Stimulated activated CD4-positive, alpha-beta T cell treated with anti-CD3 and anti-CD28 coated beads, Interleukin-15, amount 100 ng/mL, for 24 hours (primary cell): Measurements from ENCODE around the gene SCMH1.

Experiments used
- DNase-seq: peaks from one replicate; pipeline ENCODE4 v3.0.0-alpha.2; 2020

SCMH1 gene

DNA sequence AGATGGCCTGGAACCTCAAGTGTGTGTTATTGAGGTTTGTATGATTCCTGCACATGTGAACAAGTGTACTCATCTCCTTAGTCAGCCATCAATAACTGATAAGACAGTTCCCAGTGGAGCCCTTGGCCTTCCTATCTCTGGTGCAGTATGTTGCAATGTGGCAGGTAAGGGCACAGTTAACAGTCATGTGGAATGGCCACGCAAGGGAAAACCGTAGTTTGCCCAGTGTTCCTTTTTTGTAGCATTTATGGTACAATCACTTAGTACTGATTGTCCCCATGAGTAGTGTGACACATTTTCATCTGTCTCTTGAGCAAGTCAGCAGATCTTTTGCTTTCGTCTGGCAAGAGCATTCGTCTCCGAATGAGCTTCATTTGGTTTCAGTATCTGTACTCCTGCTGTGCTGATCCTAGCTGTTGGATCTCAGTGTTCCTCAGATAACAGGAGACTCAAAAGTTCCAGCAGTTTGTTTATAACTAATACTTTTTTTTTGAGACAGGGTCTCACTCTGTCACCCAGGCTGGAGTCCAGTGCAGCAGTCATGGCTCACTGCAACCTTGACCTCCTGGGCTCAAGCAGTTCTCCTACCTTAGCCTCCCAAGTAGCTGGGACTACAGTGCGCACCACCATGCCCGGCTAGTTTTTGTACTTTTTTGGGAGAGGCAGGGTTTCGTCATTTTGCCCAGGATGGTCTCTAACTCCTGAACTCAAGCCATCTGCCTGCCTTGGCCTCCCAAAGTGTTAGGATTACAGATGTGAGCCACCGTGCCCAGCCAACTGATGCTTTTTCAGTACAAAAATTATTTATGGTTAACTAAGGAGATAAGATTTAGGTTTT lies 254.4 kb downstream of the SCMH1 start:
- DNase-seq: no peak

DNA sequence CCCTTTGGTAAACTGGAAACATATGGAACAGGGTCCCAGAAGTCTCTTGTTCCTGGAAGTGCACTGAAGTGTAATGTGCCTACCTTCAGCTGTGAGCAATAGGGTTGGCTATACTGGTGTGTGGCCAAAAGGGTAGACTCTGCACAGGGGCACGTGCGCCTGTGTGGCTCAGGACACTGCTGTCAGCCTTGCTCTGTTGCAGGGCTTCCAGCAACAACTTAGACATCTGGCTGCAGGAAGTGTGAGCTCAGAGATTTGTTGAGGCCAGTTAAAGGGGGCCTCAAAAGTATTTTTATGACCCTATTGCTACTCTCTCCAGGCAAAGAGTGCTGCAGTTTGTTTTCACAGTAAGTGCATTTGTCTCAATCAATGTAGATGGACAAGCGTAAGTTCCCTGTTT lies 255.2 kb downstream of the SCMH1 start:
- no peak for DNase-seq

DNA sequence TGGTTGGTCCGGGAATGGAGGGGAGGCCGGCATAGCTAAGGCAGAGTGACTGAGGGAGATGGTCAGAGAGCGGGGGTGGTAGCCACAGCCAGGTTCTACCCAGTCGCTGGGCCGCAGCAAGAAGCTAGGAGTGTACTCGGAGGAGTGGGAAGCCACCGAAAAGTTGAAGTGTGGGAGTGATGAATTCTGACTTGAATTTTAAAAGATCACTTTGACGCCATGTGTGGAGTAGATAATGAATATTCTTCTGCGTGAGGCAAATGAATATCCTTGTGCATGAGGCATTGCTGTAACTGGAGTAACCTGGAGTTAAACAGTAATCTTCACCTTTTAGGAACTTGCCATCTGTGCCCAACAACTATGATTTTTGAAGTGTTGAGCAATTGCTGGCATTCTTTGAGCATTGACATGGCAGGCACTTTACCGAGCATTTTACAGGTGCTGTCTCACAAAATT lies 255.8 kb downstream of the SCMH1 start:
- no peak for DNase-seq

DNA sequence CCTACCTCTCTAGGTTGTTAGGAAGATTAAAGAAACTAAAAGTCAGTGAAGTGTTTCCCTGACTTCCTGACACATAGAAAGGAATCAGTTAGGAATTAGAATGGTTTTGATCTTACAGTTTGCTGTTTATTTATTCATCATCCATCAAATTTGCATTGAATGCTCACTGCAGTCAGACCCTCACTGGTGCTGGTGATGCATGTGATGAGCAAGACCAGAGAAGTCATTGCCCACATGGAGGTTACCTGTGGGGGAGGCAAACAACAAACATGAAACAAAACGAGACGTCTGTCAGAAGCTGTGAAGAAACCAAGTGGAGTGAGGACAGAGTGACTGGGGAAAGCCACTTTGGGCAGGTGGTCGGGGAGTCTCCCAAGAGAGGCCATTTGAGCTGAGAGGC lies 256.2 kb downstream of the SCMH1 start:
- no peak for DNase-seq

DNA sequence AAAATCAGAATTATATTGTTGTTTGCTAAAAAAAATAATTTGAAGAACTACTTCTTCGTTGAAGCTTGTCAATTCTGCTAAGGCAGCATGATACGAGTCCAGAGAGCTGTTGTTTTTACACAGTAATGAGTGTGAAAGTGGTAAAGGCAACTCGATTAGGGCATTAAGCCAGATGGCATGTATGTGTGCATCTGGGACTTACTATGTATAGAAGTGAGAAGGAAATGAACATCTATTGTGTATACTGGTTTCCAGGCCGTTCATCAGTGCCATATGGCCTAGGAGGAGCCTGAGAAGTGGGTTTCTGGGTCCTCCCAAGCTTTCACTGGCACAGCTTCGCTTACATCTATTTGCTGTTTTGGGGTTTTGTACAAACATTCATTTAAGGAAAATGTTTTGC lies 256.9 kb downstream of the SCMH1 start:
- DNase-seq: no peak

DNA sequence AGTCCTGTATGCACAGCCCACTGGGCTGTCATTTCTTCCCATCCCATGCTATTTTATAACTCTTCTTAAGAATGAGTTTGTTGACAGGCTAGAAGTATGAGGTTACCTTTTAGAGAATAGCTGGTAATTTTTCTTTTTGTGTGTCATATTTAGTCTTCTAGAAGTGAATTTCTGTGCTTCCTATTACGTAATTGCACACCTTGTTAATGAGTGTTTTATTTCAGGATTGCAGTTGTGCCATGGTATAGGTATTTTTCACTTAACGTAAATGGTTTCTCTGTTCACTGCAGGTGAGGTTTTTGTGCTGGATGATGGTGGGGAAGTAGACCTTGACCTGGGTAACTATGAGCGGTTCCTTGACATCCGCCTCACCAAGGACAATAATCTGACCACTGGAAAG lies 257.6 kb downstream of the SCMH1 start:
- DNase-seq: no peak

DNA sequence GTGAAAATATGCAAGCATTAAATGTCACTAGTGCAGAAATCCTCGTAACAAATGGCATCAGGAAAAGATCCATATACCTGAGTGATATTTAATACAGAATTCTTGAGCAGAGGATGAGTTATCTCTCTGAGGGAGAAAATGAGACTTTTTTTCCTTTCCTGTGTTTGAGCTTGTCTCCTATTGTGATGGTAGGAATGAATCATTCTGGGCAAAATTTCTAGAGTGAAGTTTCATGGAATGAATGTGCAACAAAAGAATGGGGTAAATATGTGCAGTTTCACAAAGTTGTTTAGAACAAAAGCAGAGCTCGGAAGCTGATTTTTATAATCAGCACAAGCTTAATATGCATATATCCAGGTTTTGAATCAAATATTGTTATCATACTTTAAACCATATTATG lies 258.0 kb downstream of the SCMH1 start:
- DNase-seq: no peak

DNA sequence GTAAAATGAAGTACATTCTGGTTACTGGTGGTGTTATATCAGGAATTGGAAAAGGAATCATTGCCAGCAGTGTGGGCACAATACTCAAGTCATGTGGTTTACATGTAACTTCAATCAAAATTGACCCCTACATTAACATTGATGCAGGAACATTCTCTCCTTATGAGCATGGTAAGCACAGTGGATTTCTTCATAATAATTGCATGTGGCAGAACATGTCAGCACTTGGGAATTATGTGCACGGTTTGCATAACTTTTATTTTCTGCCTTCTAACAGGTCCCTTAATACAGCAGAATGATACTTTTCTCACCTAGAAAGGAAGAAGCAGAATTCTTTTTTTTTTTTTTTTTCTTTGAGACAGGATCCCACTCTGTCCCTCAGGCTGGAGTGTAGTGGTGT lies 258.8 kb downstream of the SCMH1 start:
- DNase-seq: no peak

DNA sequence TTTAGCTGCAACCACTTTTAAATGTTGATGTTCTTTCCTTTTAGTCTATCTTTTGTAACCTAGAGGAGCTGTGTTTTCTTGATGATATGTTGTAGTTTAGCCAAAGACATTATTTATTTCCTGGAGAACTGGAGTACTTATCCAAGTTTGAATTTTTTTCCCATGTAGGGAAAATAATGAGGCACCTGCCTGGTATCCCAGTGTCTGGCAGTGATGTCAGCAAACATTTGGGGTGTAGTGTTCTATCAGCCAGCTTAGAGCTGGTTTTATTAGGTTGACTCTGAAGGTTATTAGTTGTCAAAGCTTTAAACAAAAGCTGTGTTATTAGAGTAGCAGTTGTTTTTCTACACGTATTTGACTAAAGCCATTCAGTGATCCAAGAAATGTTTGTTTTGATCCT lies 259.4 kb downstream of the SCMH1 start:
- DNase-seq: no peak

DNA sequence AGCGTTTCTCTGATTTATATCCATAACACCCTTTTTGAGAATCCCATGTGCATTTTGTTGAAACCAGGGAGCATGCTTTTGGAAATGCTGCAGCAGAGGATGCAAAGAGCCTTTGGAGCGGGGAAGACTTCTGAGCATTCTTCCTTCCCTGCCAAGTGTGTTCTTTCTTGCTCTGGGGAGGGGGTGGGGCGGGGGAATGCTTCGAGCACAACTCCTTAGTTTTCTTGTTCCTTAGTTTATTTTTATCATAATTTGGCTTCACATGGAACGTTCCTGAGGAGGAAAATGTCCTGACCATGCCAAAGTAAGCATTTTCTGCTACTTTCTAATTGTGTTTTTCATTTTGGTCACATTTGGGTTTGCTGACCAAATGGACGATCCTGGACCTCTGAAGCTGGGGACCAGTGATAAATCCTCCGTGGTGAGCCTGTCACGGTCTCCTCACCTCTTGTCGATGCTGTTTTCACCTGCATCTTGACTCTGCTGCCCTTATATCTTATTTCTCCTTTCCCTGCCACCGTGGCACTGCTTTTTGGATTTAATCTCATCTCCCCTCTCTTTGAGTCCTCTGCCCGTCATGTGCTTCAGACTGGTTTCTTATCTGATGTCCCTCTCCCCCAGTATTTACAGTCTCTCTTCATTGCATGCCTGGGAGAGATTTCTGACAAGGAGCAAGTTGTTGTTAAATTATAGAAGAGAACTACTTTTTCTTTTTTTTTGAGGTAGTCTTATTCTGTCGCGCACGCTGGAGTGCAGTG lies 260.2 kb downstream of the SCMH1 start:
- no peak for DNase-seq

DNA sequence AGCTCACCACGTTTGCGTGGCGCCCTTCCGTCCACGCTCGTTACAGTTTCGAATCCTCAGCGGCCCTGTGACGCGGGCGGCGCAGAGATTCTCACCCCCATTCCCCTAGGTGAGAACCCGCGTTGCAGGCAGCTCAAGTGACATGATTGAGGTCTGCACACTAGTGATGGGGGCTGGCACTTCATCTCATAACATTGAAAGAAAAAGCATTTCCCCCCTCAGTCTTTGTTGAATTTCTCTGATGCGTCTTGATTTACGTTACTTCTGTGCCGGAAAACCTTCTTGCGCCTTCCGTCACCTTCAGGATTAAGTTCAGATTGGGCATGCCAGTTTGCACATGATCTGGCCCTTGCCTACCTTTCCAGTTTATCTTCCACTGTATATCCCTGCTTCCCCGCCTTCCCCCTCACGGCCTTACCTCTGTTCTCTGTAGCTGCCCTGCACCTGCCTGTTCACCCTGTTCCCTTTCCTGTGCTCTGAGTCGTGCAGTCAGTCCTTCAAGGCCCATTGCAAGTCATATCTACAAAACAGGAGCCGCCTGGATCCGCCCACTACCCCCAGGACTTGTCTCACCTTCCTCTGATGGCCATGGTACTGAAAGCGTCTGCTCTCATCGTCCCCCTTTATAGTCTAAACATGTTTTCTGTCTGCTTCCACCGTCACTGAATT lies 261.5 kb downstream of the SCMH1 start:
- DNase-seq: peak; percentile 70

DNA sequence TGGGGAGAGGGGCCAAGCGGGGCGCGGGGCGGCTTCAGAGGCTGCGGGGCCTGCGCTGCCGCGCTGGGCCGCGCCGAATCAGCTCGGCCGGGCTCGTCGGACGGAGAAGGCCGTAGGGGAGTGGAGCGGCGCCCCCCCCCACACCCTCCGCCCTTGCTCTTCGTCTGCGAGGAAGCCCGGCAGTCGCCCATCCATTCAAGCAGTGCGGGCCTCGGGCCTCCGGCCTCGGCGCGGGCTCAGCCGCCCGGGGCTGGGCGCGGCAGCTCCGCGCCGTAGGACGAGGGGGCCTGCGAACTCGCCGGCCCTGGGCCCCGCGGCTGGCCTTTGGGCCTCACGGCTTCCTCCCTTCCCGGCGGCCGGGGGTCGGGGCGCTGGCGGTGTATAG lies 262.0 kb downstream of the SCMH1 start:
- no peak for DNase-seq

DNA sequence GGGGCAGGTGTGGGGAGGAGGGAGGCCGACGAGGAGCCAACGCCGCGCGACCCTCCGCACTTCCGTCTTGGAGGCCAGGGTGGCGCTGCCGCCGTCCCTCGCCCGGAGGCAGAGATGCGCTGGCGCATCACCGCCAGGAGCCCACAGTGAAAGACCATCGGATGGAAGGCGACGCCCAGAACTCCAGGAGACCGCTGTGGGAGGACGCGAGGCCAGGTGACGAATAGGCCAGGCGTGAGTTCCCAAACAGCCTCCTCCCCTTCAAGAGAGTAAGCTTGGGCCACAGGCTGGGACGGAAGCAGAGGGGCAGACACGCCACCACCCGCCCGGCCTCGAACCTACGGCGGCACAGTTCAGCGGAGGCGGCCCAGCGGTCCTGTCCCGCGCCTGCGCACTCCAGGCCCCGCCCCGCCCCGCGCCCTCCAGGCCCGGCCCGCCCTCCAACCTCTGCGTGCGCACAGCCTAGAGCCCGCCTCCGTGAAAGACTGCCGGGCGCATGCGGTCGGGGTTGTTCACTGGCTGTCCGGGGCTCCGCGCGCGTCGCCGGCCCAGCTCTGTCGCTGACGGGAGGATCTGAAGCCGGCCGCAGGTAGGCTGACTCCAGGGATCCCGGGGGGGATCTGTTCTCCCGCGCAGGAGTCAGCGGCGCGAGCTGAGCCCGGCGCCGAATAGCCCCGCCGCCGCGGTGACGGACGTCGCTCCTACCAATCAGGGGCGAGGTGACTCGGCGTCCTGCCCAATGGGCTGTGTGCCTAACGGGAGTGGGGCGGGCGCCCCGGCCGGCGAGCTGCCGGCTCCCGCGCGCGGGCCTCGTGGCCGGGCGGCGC lies 262.7 kb downstream of the SCMH1 start, which contains the start of gene CTPS1:
Gene CTPS1, plus strand, starts transcription at position 456 of the 827 bp plus-strand sequence. CDS start 3,595 bp downstream, outside the sequence.
- peak; percentile 97 for DNase-seq

DNA sequence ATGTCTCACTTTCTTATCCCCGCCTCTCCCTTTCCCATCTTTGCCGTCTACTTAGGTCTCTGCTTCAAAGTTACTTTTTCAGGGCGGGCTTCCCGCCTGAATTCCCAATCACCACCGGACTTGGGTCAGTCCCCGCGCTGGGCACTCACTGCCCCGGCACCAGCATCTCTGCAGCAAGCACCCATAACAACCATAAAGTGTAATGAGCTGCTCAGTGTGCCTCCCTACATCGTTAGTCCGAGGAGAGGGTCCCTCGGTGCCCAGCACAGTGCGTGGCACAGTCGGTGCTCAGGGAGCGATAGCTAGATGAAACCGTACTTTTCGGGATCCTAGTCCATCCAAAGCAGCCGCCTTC lies 263.2 kb downstream of the SCMH1 start:
- no peak for DNase-seq

DNA sequence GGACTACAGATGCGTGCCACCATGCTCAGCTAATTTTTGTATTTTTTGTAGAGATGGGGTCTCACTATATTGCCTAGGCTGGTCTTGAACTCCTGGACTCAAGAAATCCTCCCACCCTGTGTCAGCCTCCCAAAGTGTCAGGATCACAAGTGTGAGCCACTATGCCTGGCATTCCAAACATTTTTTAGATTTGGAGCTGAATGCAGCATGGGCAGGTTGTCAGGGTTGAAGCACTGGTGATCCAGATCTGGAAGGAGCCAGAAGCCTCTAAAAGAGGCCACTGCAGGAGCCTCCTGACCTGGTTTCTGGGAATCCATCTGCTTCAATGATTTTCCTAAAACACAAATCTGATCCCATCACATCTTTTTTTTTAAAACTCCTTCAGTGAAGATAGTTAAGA lies 264.4 kb downstream of the SCMH1 start:
- DNase-seq: no peak
